ENCODE results near the gene NECAB2. TPM values are rescaled to one million over a fixed set of nuclear protein-coding genes. Genes with fewer than 3 reads are reported as not detected.

The NECAB2 gene
- total and polyA plus RNA-seq, 2 experiments from 2014 or later = 1.2 TPM; not detected in 1

DNA sequence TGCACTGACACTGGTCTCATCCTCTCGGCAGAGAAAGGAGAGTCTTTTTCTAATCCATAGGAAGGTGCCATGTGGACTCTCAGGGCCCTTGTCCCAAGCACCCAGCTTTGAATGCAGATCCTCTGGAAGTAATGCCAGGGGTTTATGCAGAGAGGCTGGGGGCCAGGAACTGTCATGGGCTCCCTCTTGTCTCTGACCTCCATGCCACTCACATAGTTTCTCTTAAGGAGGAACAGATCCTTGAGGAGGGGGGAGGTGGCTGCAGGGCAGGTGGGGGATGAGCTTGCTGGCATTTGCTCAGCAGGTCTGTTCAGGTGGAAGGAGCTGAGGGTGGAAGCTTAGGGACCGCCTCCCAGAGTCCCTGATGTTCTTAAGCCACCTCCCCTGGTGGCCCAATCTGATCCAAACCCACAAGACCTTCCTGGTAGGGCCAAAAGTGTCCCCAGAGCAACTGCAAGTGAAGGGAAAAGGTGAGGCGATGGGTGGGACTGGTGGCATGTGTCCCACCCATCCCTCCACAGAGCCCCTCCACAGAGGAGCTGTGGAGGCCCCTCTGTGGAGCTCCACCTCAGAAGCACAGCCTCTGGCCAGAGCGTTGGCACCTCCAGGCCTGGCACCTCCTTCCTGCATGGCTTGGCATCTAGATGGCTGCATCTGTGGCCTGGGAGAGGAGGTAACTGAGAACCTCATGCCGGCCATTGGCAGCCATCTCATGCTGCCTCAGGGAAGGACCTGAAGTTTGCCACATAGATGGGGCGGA lies 9.2 kb downstream of the NECAB2 start:
- TF ChIP-seq EZH2phosphoT487 (IDR thresholded peaks at IDR 0.05; ENCODE audit: insufficient read depth, low read depth) (no peak), EZH2 (IDR thresholded peaks at IDR 0.05; ENCODE audit: insufficient read depth, poor library complexity, severe bottlenecking) (no peak)

DNA sequence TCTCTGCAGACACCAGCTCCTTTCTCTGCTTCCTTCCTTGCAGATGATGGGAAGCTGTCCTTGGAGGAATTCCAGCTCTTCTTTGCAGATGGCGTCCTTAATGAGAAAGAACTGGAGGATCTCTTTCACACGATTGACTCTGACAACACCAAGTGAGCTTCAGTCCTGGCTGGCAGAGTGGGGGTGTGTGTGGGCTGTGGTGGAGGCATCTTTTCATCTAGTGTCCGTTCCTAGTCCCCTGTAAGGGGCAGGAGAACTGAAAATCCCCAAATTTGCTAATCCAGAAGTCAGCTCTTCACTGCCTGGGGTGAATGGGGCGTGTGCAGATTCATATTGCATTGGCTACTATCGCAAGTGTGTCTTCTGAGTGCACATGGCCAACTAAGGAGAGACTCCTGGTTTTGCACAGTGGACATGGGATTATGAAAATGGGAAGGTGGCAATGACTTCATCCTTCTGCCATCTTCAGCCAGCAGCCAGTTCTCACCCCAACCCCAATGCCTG lies 10.4 kb downstream of the NECAB2 start:
- TF ChIP-seq EZH2 (IDR thresholded peaks at IDR 0.05; ENCODE audit: insufficient read depth, poor library complexity, severe bottlenecking) (no peak), EZH2phosphoT487 (IDR thresholded peaks at IDR 0.05; ENCODE audit: insufficient read depth, low read depth) (no peak)
- H4K20me1 ChIP-seq (ENCODE audit: insufficient read depth) = no peaks in the 10 kb centered on the region
- no peaks in the 10 kb centered on the region for H3K9me2 ChIP-seq (ENCODE audit: insufficient read depth)
- H3K4me3 ChIP-seq = no peak overlapping the region
- no peak for DNase-seq
- 59 to 61% methylated on average over 5 of the region's 5 CpGs for WGBS, 2 experiments (ENCODE audit: low coverage in 1 of 2, low lambda C conversion rate in 2 of 2, missing lambda C conversion rate in 2 of 2)
- no peak overlapping the region for H3K27ac ChIP-seq
- no peak overlapping the region for H3K9ac ChIP-seq
- H3K9me3 ChIP-seq (ENCODE audit: low read depth) = no peaks in the 10 kb centered on the region
- no peaks in the 10 kb centered on the region for H3F3A ChIP-seq (ENCODE audit: insufficient read depth)
- no peak overlapping the region for H2AFZ ChIP-seq
- peaks cover 2% of the 10 kb centered on the region for H3K27me3 ChIP-seq (replicated peaks; ENCODE audit: insufficient read depth)
- H3K36me3 ChIP-seq (ENCODE audit: low read depth) = no peaks in the 10 kb centered on the region
- no peaks in the 10 kb centered on the region for H3K79me2 ChIP-seq (ENCODE audit: insufficient read depth)
- H3K4me1 ChIP-seq (ENCODE audit: insufficient read depth) = no peaks in the 10 kb centered on the region
- H3K4me2 ChIP-seq (ENCODE audit: unreplicated experiment) = no peak overlapping the region
- in situ Hi-C loops (cut with MboI) = no loop called here

More for the DNA sequence above, 9.2 kb downstream of the NECAB2 start:
- H3K9ac ChIP-seq = no peak overlapping the region
- no peaks in the 10 kb centered on the region for H3F3A ChIP-seq (ENCODE audit: insufficient read depth)
- H3K27me3 ChIP-seq (replicated peaks; ENCODE audit: insufficient read depth) = peaks cover 2% of the 10 kb centered on the region
- H3K9me2 ChIP-seq (ENCODE audit: insufficient read depth) = no peaks in the 10 kb centered on the region
- DNase-seq = no peak
- no peak overlapping the region for H3K27ac ChIP-seq
- no peaks in the 10 kb centered on the region for H3K4me1 ChIP-seq (ENCODE audit: insufficient read depth)
- no peaks in the 10 kb centered on the region for H3K79me2 ChIP-seq (ENCODE audit: insufficient read depth)
- no peak overlapping the region for H3K4me3 ChIP-seq
- no peak overlapping the region for H3K4me2 ChIP-seq (ENCODE audit: unreplicated experiment)
- WGBS, 2 experiments (ENCODE audit: low coverage in 1 of 2, low lambda C conversion rate in 2 of 2, missing lambda C conversion rate in 2 of 2) = 71 to 85% methylated on average over 5 to 6 of the region's 6 CpGs
- H2AFZ ChIP-seq = no peak overlapping the region
- H3K9me3 ChIP-seq (ENCODE audit: low read depth) = no peaks in the 10 kb centered on the region
- in situ Hi-C loops (cut with MboI) = no loop called here
- no peaks in the 10 kb centered on the region for H4K20me1 ChIP-seq (ENCODE audit: insufficient read depth)
- H3K36me3 ChIP-seq (ENCODE audit: low read depth) = no peaks in the 10 kb centered on the region

DNA sequence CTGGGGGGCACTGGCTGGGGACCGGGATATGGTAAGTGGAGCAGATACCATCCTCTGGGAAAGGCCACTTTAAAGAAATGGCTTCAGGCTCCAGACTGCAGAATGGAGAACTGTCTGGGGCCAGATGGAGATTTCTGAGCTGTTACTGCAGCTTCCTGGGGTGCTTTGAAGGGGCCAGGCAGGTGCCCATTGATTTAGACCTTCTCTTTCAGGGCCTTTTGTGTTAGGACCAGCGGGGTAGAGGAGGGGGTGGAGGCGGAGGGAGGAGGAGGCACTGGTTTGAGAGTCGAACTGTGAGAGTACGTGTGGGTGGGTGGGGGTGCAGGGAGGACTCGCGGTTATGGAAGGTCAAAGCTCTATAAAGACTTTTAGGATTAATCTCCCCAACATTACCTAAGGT lies 11.4 kb downstream of the NECAB2 start:
- Histone ChIP-seq H3K4me2 (ENCODE audit: unreplicated experiment) (no peak overlapping the region), H2AFZ (no peak overlapping the region), H3K9me3 (ENCODE audit: low read depth) (no peaks in the 10 kb centered on the region), H3F3A (ENCODE audit: insufficient read depth) (no peaks in the 10 kb centered on the region), H3K27ac (no peak overlapping the region), H3K27me3 (replicated peaks; ENCODE audit: insufficient read depth) (peaks cover 2% of the 10 kb centered on the region), H3K36me3 (ENCODE audit: low read depth) (no peaks in the 10 kb centered on the region), H3K9ac (no peak overlapping the region), H4K20me1 (ENCODE audit: insufficient read depth) (no peaks in the 10 kb centered on the region), H3K9me2 (ENCODE audit: insufficient read depth) (no peaks in the 10 kb centered on the region), H3K4me3 (no peak overlapping the region), H3K4me1 (ENCODE audit: insufficient read depth) (no peaks in the 10 kb centered on the region), H3K79me2 (ENCODE audit: insufficient read depth) (no peaks in the 10 kb centered on the region)
- 77 to 78% methylated on average over 6 to 7 of the region's 7 CpGs for WGBS, 2 experiments (ENCODE audit: low coverage in 1 of 2, low lambda C conversion rate in 2 of 2, missing lambda C conversion rate in 2 of 2)
- TF ChIP-seq EZH2phosphoT487 (IDR thresholded peaks at IDR 0.05; ENCODE audit: insufficient read depth, low read depth) = no peak
- TF ChIP-seq EZH2 (IDR thresholded peaks at IDR 0.05; ENCODE audit: insufficient read depth, poor library complexity, severe bottlenecking) = no peak
- no peak for DNase-seq
- in situ Hi-C loops (cut with MboI) = no loop called here

DNA sequence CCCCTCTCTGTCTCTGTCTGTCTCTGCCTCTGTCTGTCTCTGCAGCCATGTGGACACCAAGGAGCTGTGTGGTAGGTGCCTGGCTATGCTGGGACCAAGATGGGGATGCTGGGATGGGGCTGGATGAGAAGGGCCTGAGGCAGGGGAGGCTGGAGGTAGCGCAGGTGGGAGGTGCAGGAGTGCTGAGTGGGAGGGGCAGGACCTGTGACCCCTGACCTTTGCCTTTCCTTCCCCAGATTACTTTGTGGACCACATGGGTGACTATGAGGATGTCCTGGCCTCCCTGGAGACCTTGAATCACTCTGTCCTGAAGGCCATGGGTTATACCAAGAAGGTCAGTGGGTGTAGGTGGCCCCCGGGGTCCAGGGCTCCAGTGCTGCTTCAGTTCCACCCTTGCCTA lies 12.8 kb downstream of the NECAB2 start:
- no peaks in the 10 kb centered on the region for H4K20me1 ChIP-seq (ENCODE audit: insufficient read depth)
- no peaks in the 10 kb centered on the region for H3K79me2 ChIP-seq (ENCODE audit: insufficient read depth)
- H3K4me1 ChIP-seq (ENCODE audit: insufficient read depth) = no peaks in the 10 kb centered on the region
- H3K27me3 ChIP-seq (replicated peaks; ENCODE audit: insufficient read depth) = peaks cover 5% of the 10 kb centered on the region
- no peak overlapping the region for H3K4me2 ChIP-seq (ENCODE audit: unreplicated experiment)
- no peak overlapping the region for H3K9ac ChIP-seq
- no peak for DNase-seq
- no peaks in the 10 kb centered on the region for H3K9me2 ChIP-seq (ENCODE audit: insufficient read depth)
- no peaks in the 10 kb centered on the region for H3F3A ChIP-seq (ENCODE audit: insufficient read depth)
- H3K36me3 ChIP-seq (ENCODE audit: low read depth) = no peaks in the 10 kb centered on the region
- 83 to 86% methylated on average over 2 of the region's 2 CpGs for WGBS, 2 experiments (ENCODE audit: low coverage in 1 of 2, low lambda C conversion rate in 2 of 2, missing lambda C conversion rate in 2 of 2)
- no peaks in the 10 kb centered on the region for H3K9me3 ChIP-seq (ENCODE audit: low read depth)
- no peak overlapping the region for H2AFZ ChIP-seq
- no peak overlapping the region for H3K4me3 ChIP-seq
- no peak overlapping the region for H3K27ac ChIP-seq
- in situ Hi-C loops (cut with MboI) = no loop called here
- TF ChIP-seq EZH2phosphoT487 (IDR thresholded peaks at IDR 0.05; ENCODE audit: insufficient read depth, low read depth) (no peak), EZH2 (IDR thresholded peaks at IDR 0.05; ENCODE audit: insufficient read depth, poor library complexity, severe bottlenecking) (no peak)

Data from GM23248 (cell line).